Endothelial cell of umbilical vein (primary cell): ENCODE results near the gene RSPRY1.
"Not testable (repeated sequence)": the region's sequence is repeated elsewhere in the genome, so short reads cannot be mapped to it uniquely, and the experiment has no call there.

ENCODE experiments used
- CTCF ChIP-seq, 2 donors: IDR thresholded peaks; 1 replicate in 1 of 2; 2 replicates in 1 of 2; pipeline ENCODE4 v1.5.1; 2011; ENCODE audit warnings: low read length in 2 of 2, mild to moderate bottlenecking in 2 of 2, moderate library complexity in 2 of 2, control low read depth in 1 of 2, inconsistent platforms in 1 of 2, low read depth in 1 of 2; ENCODE audit not compliant: insufficient read depth in 1 of 2; ENCODE audit errors: extremely low read depth in 1 of 2
- EZH2 ChIP-seq: IDR thresholded peaks from 2 replicates; pipeline ENCODE4 v1.6.1; 2012; ENCODE audit warnings: borderline replicate concordance, low read depth, mild to moderate bottlenecking, moderate library complexity, low read length, inconsistent platforms; ENCODE audit not compliant: severe bottlenecking
- JUN ChIP-seq: IDR thresholded peaks from 2 replicates; pipeline ENCODE4 v1.6.1; 2011; ENCODE audit warnings: borderline replicate concordance, low read depth; ENCODE audit not compliant: insufficient read length, insufficient read depth
- MAX ChIP-seq: IDR thresholded peaks from 2 replicates; pipeline ENCODE4 v1.6.1; 2011; ENCODE audit not compliant: insufficient read depth, insufficient read length
- MYC ChIP-seq: IDR thresholded peaks from one replicate; pipeline ENCODE4 v1.6.1; 2011; ENCODE audit warnings: mild to moderate bottlenecking, low read depth, low read length
- POLR2A ChIP-seq: IDR thresholded peaks from 2 replicates; pipeline ENCODE4 v1.6.1; 2012; ENCODE audit warnings: low read depth, mild to moderate bottlenecking, control low read depth, low read length
- POLR2AphosphoS5 ChIP-seq: IDR thresholded peaks from 2 replicates; pipeline ENCODE4 v1.6.1; 2012; ENCODE audit warnings: low read depth, mild to moderate bottlenecking, control low read depth, low read length, moderate library complexity; ENCODE audit not compliant: insufficient read depth

- TF ChIP-seq POLR2A; EZH2; CTCF (IDR thresholded peaks at IDR 0.05; ENCODE audit: extremely low read depth in 1 of 2, insufficient read depth in 1 of 2, low read depth in 1 of 2, low read length in 2 of 2); POLR2AphosphoS5; MAX; MYC; JUN: not testable (repeated sequence)
Measured at GRCh38 chr16:57189527-57189926, 3.4 kb downstream of the RSPRY1 start.
